ENCODE measurements around the gene SSR1. TPM values are rescaled to one million over a fixed set of nuclear protein-coding genes. Genes with fewer than 3 reads are reported as not detected.
A peak's percentile ranks its signal among the peaks of the same experiment; 100 is the strongest.
"Not testable (repeated sequence)": the region's sequence is repeated elsewhere in the genome, so short reads cannot be mapped to it uniquely, and the experiment has no call there.

Gene SSR1
- total RNA-seq, 1 donor = 205 TPM

GRCh38 chr6:7339007-7339732, 26.2 kb upstream of the SSR1 start:
- H3K4me3 ChIP-seq (ENCODE audit: low read depth, low read length) = not testable (repeated sequence)
- TF ChIP-seq, protein P1, sequence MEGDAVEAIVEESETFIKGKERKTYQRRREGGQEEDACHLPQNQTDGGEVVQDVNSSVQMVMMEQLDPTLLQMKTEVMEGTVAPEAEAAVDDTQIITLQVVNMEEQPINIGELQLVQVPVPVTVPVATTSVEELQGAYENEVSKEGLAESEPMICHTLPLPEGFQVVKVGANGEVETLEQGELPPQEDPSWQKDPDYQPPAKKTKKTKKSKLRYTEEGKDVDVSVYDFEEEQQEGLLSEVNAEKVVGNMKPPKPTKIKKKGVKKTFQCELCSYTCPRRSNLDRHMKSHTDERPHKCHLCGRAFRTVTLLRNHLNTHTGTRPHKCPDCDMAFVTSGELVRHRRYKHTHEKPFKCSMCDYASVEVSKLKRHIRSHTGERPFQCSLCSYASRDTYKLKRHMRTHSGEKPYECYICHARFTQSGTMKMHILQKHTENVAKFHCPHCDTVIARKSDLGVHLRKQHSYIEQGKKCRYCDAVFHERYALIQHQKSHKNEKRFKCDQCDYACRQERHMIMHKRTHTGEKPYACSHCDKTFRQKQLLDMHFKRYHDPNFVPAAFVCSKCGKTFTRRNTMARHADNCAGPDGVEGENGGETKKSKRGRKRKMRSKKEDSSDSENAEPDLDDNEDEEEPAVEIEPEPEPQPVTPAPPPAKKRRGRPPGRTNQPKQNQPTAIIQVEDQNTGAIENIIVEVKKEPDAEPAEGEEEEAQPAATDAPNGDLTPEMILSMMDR (IDR thresholded peaks at IDR 0.05; ENCODE audit: insufficient read depth, low read length) = peak; percentile 24
- peak; percentile 12 for DNase-seq (ENCODE audit: low read depth)

GRCh38 chr6:7338031-7338430, 25.0 kb upstream of the SSR1 start:
- TF ChIP-seq, protein P1 (IDR thresholded peaks at IDR 0.05; ENCODE audit: insufficient read depth, low read length) = no peak
- DNase-seq (ENCODE audit: low read depth) = peak; percentile 62

GRCh38 chr6:7335519-7335918, 22.5 kb upstream of the SSR1 start:
- TF ChIP-seq, protein P1 (IDR thresholded peaks at IDR 0.05; ENCODE audit: insufficient read depth, low read length) = no peak
- DNase-seq (ENCODE audit: low read depth) = no peak
- no peak overlapping the region for H3K4me3 ChIP-seq (ENCODE audit: low read depth, low read length)

More at GRCh38 chr6:7338031-7338430, 25.0 kb upstream of the SSR1 start:
- H3K4me3 ChIP-seq (ENCODE audit: low read depth, low read length) = no peak overlapping the region

DNA sequence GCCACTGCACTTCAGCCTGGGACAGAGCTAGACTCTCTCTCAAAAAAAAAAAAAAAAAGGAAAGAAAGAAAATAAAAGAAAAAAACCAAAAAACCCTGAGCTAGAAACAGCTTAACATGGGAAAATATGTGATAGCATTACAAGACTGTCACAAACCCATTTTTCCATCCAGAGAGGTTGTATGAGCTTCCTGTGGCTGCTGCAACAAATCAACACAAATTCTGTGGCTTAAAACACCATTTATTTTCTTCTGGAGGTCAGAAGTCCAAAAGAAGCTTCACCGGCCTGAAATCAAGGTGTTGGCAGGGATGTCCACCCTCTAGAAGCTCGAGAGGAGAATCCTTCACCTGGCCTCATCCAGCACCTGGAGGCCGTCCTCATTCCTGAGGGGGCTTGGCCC, 21.7 kb upstream of the SSR1 start:
- no peak overlapping the region for H3K4me3 ChIP-seq (ENCODE audit: low read depth, low read length)
- TF ChIP-seq, protein P1 (IDR thresholded peaks at IDR 0.05; ENCODE audit: insufficient read depth, low read length) = no peak
- no peak for DNase-seq (ENCODE audit: low read depth)

DNA sequence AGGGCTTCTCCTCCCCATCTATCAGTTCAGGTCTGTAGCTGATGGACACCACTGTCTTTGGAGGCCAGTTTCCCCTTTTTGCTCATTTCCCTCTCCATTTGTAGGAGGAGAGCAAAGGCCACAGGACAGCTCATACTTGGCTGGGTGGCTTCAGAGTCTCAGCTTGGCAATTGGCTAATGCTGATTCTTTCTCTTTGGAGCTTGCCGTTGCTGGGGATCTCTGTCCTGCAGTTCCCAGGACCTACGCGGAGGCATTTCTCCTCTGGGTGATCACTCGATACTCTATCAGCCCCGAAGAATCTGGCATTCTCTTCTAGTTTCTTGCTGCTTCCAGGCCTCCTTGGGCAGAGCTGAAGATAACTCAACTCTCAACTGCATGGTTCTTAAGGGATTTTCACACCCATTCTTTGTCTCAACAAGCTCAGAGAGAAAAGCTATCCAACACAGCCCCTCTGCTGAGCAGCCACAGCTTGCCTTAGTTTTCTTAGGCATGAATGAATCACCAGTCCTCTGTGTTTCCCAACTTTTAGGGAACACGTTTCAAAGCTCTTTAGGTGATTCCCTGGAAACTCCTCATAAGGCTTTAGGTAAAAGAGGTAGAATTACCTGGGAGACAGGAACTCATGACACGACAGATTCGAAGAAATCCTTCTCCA, 19.2 kb upstream of the SSR1 start:
- DNase-seq (ENCODE audit: low read depth) = no peak
- H3K4me3 ChIP-seq (ENCODE audit: low read depth, low read length) = no peak overlapping the region
- TF ChIP-seq, protein P1 (IDR thresholded peaks at IDR 0.05; ENCODE audit: insufficient read depth, low read length) = no peak

DNA sequence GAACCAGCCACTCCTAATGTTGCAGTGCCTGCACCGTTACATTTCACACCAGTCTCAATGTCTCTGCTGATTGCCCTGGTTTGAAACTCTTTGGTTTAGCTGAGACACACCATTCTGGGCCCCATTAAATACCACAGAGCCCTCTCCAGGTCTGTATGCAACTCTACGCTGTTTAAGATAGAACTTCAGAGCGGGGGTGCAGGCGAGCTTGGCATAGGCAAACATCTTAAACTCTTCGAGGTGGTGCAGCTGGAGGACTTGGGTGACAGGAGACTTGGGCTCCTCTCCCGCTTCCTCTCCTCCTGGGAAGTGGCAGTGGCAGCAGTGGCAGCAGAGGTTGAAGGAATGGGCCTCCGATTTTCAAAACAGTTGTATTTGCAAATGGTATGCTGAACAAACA, 18.5 kb upstream of the SSR1 start:
- TF ChIP-seq, protein P1 (IDR thresholded peaks at IDR 0.05; ENCODE audit: insufficient read depth, low read length) = no peak
- no peak for DNase-seq (ENCODE audit: low read depth)

More for the DNA sequence above, 18.5 kb upstream of the SSR1 start:
- H3K4me3 ChIP-seq (ENCODE audit: low read depth, low read length) = no peak overlapping the region
